Measurements from ENCODE around the gene KRT78. TPM values are rescaled to one million over a fixed set of nuclear protein-coding genes. Genes with fewer than 3 reads are reported as not detected.

The KRT78 gene
- total RNA-seq, 1 experiment from 2014 or later, result 0.15 TPM

DNA sequence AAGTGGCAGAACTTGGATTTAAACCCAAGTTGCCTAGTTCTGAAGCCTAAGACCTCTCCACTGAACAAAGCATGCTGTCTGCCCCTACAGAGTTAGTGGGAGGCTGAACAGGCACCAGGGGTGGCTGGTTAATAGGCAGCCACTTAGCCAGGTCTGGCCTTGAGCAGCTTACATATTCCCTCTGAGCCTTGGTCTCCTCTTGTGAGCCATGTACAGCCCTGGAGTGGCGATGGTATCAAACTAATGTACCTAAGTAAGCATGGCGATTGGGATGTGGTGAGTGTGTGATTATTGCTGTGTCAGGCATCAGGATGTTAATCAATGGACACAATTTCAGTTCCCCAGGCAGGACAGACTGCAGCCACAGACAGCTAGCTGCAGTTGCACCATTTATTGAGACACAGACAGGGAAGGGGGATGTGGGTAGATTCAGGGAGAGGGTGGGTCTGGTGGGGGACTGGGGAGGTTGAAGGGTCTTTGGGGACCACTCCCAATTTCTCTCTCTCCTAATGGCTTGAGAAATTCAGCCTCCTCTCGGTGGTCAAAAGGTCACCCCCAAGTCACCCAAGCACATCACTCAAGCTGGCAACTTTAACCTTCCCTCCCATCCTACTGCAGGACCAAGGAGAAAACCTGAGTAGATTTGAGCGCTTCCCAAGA lies 27.6 kb downstream of the KRT78 start:
- Histone ChIP-seq H3K79me2 (ENCODE audit: low read length) (no peaks in the 10 kb centered on the region), H2AFZ (ENCODE audit: low read length) (no peak overlapping the region), H3K36me3 (ENCODE audit: low read depth, low read length) (no peaks in the 10 kb centered on the region), H3F3A (ENCODE audit: low read length, unreplicated experiment) (no peaks in the 10 kb centered on the region), H3K4me1 (ENCODE audit: insufficient read depth, low read length) (peaks cover 12% of the 10 kb centered on the region; the same call in 1 of the 2 replicates), H3K4me2 (ENCODE audit: low read length) (no peak overlapping the region), H3K27me3 (ENCODE audit: low read length) (no peaks in the 10 kb centered on the region; the same call in 1 of the 2 replicates), H3K9me2 (replicated peaks; ENCODE audit: low read length) (no peaks in the 10 kb centered on the region), H3K4me3 (ENCODE audit: low read length) (no peak overlapping the region), H3K9ac (ENCODE audit: low read length) (no peak overlapping the region), H3K9me3 (ENCODE audit: low read length) (no peaks in the 10 kb centered on the region), H4K20me1 (ENCODE audit: low read length) (no peaks in the 10 kb centered on the region), H3K27ac (ENCODE audit: low read length) (no peak overlapping the region)
- TF ChIP-seq EZH2phosphoT487 (IDR thresholded peaks at IDR 0.05; ENCODE audit: borderline replicate concordance, low read length) (no peak), EZH2 (IDR thresholded peaks at IDR 0.05; ENCODE audit: low read length, unreplicated experiment) (no peak), CTCF (conservative IDR thresholded peaks at IDR 0.05; ENCODE audit: low read depth, low read length) (no peak)
- DNase-seq, result no peak
- no TSS peak for BruUV-seq (replicated peaks)
- ATAC-seq, result no peak
- intact Hi-C loops (cut with micrococcal nuclease), result no loop called here
- ChIA-PET POLR2A (ENCODE audit: unreplicated experiment) (no interaction called here), CTCF (no interaction called here)

DNA sequence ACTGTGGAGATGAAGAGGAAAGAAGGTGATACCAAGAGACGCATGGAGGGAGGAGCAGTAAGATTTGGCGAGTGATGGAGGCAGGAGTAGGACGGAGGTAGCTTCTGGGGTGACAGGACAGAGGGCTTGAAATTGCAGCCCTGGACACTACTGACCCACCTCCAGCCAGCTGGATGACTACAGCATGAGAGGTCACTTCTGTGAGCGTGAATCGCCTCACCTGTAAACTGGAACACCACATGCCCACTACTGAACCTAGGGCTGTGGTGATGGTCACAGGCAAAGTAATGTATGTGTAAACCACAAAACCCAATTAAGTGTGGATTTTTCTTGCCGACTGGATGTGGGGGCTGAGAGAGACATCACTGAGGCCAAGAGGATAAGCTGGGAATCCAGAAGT lies 28.3 kb downstream of the KRT78 start:
- no peak overlapping the region for H3K9ac ChIP-seq (ENCODE audit: low read length)
- no peaks in the 10 kb centered on the region for H3K79me2 ChIP-seq (ENCODE audit: low read length)
- no TSS peak for BruUV-seq (replicated peaks)
- H3K4me2 ChIP-seq (ENCODE audit: low read length), result no peak overlapping the region
- H3K27ac ChIP-seq (ENCODE audit: low read length), result no peak overlapping the region
- H2AFZ ChIP-seq (ENCODE audit: low read length), result no peak overlapping the region
- POLR2A ChIA-PET (ENCODE audit: unreplicated experiment), result no interaction called here
- DNase-seq (no peak), ATAC-seq (no peak)
- TF ChIP-seq EZH2phosphoT487 (IDR thresholded peaks at IDR 0.05; ENCODE audit: borderline replicate concordance, low read length) (no peak), CTCF (conservative IDR thresholded peaks at IDR 0.05; ENCODE audit: low read depth, low read length) (no peak), EZH2 (IDR thresholded peaks at IDR 0.05; ENCODE audit: low read length, unreplicated experiment) (no peak)
- intact Hi-C loops (cut with micrococcal nuclease), result no loop called here
- CTCF ChIA-PET, result no interaction called here
- no peak overlapping the region for H3K4me3 ChIP-seq (ENCODE audit: low read length)
- no peaks in the 10 kb centered on the region for H3F3A ChIP-seq (ENCODE audit: low read length, unreplicated experiment)
- no peaks in the 10 kb centered on the region for H3K9me3 ChIP-seq (ENCODE audit: low read length)
- H3K9me2 ChIP-seq (replicated peaks; ENCODE audit: low read length), result no peaks in the 10 kb centered on the region
- no peaks in the 10 kb centered on the region; the same call in 1 of the 2 replicates for H3K27me3 ChIP-seq (ENCODE audit: low read length)
- no peaks in the 10 kb centered on the region for H3K36me3 ChIP-seq (ENCODE audit: low read depth, low read length)
- H3K4me1 ChIP-seq (ENCODE audit: insufficient read depth, low read length), result peaks cover 12% of the 10 kb centered on the region; the same call in 1 of the 2 replicates
- no peaks in the 10 kb centered on the region for H4K20me1 ChIP-seq (ENCODE audit: low read length)

- Histone ChIP-seq H3K4me2 (ENCODE audit: low read length) (no peak overlapping the region), H3K4me1 (ENCODE audit: insufficient read depth, low read length) (peaks cover 13% of the 10 kb centered on the region; the same call in 1 of the 2 replicates), H3K36me3 (ENCODE audit: low read depth, low read length) (no peaks in the 10 kb centered on the region), H3K27ac (ENCODE audit: low read length) (no peak overlapping the region), H3F3A (ENCODE audit: low read length, unreplicated experiment) (no peaks in the 10 kb centered on the region), H3K9me3 (ENCODE audit: low read length) (no peaks in the 10 kb centered on the region), H3K27me3 (ENCODE audit: low read length) (no peaks in the 10 kb centered on the region; the same call in 1 of the 2 replicates), H2AFZ (ENCODE audit: low read length) (no peak overlapping the region), H3K79me2 (ENCODE audit: low read length) (no peaks in the 10 kb centered on the region), H3K9me2 (replicated peaks; ENCODE audit: low read length) (no peaks in the 10 kb centered on the region), H3K9ac (ENCODE audit: low read length) (no peak overlapping the region), H3K4me3 (ENCODE audit: low read length) (no peak overlapping the region), H4K20me1 (ENCODE audit: low read length) (no peaks in the 10 kb centered on the region)
- BruUV-seq (replicated peaks), result no TSS peak
- TF ChIP-seq CTCF (conservative IDR thresholded peaks at IDR 0.05; ENCODE audit: low read depth, low read length) (no peak), EZH2 (IDR thresholded peaks at IDR 0.05; ENCODE audit: low read length, unreplicated experiment) (no peak), EZH2phosphoT487 (IDR thresholded peaks at IDR 0.05; ENCODE audit: borderline replicate concordance, low read length) (no peak)
- ChIA-PET CTCF (interaction anchor here (0.6 kb wide), 1 partner anchor 662 kb away, joined by 4 read pairs; no protein-coding TSS in a partner anchor), POLR2A (ENCODE audit: unreplicated experiment) (no interaction called here)
- DNase-seq (no peak), ATAC-seq (no peak)
- intact Hi-C loops (cut with micrococcal nuclease), result no loop called here
Measured at GRCh38 chr12:52819731-52820510, 28.9 kb downstream of the KRT78 start.
